Subcutaneous abdominal adipose tissue (tissue), 5 donors: ENCODE measurements around the gene FNTB.
"Not testable (repeated sequence)": the region's sequence is repeated elsewhere in the genome, so short reads cannot be mapped to it uniquely, and the experiment has no call there.

Experiments
- H3K27ac ChIP-seq: one replicate; pipeline ENCODE4 v1.7.0; 2013; ENCODE audit warnings: low read depth, mild to moderate bottlenecking, inconsistent platforms, low read length, moderate library complexity
- H3K27me3 ChIP-seq, 5 donors: one replicate each; pipeline ENCODE4 v1.7.0; 2013; ENCODE audit warnings: low read length in 5 of 5, inconsistent platforms in 1 of 5; ENCODE audit not compliant: control insufficient read depth in 5 of 5, insufficient read depth in 4 of 5
- H3K36me3 ChIP-seq, 5 donors: one replicate each; pipeline ENCODE4 v1.7.0; 2013; ENCODE audit warnings: low read length in 5 of 5; ENCODE audit not compliant: control insufficient read depth in 5 of 5, insufficient read depth in 5 of 5
- H3K4me1 ChIP-seq, 5 donors: one replicate each; pipeline ENCODE4 v1.7.0; 2013; ENCODE audit warnings: low read length in 5 of 5, mild to moderate bottlenecking in 3 of 5, moderate library complexity in 1 of 5; ENCODE audit not compliant: control insufficient read depth in 5 of 5, insufficient read depth in 5 of 5
- H3K4me3 ChIP-seq, 5 donors: one replicate each; pipeline ENCODE4 v1.7.0; 2013; ENCODE audit warnings: low read length in 5 of 5, low read depth in 1 of 5
- H3K9ac ChIP-seq, 5 donors: one replicate each; pipeline ENCODE4 v1.7.0; 2013; ENCODE audit warnings: low read length in 5 of 5, mild to moderate bottlenecking in 4 of 5, moderate library complexity in 3 of 5
- H3K9me3 ChIP-seq, 5 donors: one replicate each; pipeline ENCODE4 v1.7.0; 2013; ENCODE audit warnings: low read length in 5 of 5; ENCODE audit not compliant: control insufficient read depth in 5 of 5
- donor health status: healthy.
- donor health status: healthy.
- donor health status: healthy.
- donor health status: healthy.
- donor health status: healthy.

FNTB gene

DNA sequence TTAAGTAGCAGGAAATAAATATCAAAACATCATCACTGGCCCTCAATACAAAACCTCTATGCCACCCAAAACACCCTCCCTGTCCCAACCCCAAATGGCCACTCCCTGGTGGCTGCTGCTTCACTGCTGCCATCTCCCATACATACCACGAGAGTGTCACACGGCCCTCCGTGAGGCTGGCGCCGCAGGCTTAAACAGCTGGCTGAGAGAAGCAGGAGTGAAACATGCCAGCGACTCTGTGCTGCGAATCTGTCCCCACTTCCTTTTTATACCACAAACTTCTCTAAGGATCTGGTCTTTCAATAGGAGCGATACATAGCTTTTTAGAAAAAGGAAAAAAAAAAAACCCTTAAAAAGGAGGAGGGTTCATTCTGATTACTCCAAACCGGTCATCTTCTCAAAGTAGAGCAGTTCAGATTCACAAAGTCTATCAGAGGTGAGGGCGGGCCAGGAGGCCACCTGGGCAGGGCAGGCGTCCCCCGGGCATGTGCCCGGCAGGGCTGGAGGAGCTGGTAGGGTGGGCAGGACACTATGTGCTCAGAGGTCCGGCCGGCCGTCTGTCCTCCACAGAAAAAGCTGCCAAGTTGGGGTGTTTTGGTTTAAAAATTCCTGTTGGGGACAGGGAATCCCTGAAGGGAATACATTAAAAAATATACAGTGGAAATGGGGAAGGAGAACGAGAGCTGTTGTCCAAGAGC lies 89.1 kb downstream of the FNTB start:
- H3K4me1 ChIP-seq: peaks cover 3 to 63% (median 46%) of the 10 kb centered on the region in 5 donors
- H3K36me3 ChIP-seq: peaks cover 7 to 47% (median 41%) of the 10 kb centered on the region in 5 donors
- H3K9ac ChIP-seq: no peak overlapping the region
- H3K27ac ChIP-seq: no peak overlapping the region
- no peak overlapping the region for H3K4me3 ChIP-seq
- no peaks in the 10 kb centered on the region for H3K27me3 ChIP-seq
- H3K9me3 ChIP-seq: no peaks in the 10 kb centered on the region

DNA sequence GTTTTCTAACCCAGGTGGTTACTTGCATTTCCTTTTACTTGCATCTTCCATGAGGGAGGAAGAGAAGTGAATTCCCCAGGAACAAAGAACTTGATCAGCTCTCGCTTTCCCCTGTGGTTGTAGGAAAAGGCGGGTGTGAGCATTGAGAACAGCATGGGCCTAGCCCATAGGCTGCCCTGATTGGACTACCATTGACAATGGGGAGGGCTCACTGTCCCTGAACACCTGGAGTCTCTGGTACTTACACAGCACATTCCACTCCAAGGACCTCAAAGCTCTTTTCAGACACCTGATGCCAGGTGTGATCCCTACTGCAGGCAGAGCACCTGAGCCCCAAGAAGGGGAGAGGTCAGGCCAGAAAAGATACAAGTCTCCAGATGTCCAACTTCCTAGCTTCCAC lies 90.6 kb downstream of the FNTB start:
- peaks cover 3 to 62% (median 33%) of the 10 kb centered on the region in 5 donors for H3K4me1 ChIP-seq
- no peak overlapping the region for H3K4me3 ChIP-seq
- peaks cover 10 to 59% (median 48%) of the 10 kb centered on the region in 5 donors for H3K36me3 ChIP-seq
- H3K27ac ChIP-seq: no peak overlapping the region
- H3K9ac ChIP-seq: no peak overlapping the region
- no peaks in the 10 kb centered on the region for H3K9me3 ChIP-seq
- no peaks in the 10 kb centered on the region for H3K27me3 ChIP-seq

- Histone ChIP-seq H3K9ac (no peak overlapping the region), H3K36me3 (peaks cover 14 to 66% (median 53%) of the 10 kb centered on the region in 5 donors), H3K9me3 (no peaks in the 10 kb centered on the region), H3K4me1 (peaks cover 3 to 49% (median 16%) of the 10 kb centered on the region in 5 donors), H3K27me3 (no peaks in the 10 kb centered on the region), H3K4me3 (no peak overlapping the region), H3K27ac (no peak overlapping the region)
These were observed 92.5 kb downstream of the FNTB start for GRCh38 chr14:65079201-65079600.

- Histone ChIP-seq H3K9ac (no peak overlapping the region), H3K27ac (no peak overlapping the region), H3K36me3 (peaks cover 14 to 66% (median 53%) of the 10 kb centered on the region in 5 donors), H3K4me3 (no peak overlapping the region), H3K27me3 (no peaks in the 10 kb centered on the region), H3K9me3 (no peaks in the 10 kb centered on the region), H3K4me1 (peaks cover under 1 to 43% (median 12%) of the 10 kb centered on the region in 5 donors)
These were observed 93.1 kb downstream of the FNTB start for GRCh38 chr14:65079768-65080167.

DNA sequence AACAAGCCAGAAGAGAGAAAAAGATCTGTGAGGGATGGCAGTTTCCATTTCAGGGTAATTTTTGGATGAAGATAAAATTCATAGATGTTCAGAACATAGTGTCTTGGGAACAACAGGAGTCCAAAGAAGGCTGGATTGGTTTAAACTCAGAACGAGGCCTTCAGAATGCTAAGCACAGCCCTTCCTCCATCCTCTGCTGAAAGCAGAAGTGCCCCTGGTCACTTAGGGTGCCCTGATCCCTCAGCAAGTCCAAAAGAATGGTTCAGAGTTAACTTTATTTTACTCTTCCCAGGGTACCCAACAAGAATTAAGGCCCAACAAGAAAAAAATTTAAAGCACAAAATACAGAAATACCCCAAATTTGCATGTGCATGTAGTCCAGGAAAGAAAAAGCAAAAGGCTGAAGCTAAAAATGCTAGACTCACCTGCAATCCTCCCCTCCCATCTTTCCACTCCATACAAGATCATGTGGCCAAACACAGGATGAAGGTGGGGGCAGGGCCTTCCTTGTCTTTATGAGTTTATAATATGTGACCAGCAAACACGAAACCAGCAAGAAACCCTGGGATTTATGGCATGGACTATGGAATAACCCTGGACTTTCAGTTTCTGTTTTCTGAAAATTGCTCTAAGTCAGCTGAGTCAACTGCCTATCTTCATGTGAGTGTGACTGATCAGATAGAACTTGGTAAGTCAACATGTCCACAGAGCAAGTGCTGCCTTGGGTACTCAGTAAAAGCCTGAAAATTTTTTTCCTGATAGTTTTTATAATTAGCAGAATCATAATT lies 94.5 kb downstream of the FNTB start:
- Histone ChIP-seq H3K4me1 (peaks cover 0 to 37% (median 8%) of the 10 kb centered on the region in 5 donors), H3K36me3 (peaks cover 16 to 61% (median 59%) of the 10 kb centered on the region in 5 donors), H3K27me3 (no peaks in the 10 kb centered on the region), H3K9me3 (no peaks in the 10 kb centered on the region), H3K27ac (peak overlapping the region; percentile 7), H3K4me3 (no peak overlapping the region), H3K9ac (no peak overlapping the region)

DNA sequence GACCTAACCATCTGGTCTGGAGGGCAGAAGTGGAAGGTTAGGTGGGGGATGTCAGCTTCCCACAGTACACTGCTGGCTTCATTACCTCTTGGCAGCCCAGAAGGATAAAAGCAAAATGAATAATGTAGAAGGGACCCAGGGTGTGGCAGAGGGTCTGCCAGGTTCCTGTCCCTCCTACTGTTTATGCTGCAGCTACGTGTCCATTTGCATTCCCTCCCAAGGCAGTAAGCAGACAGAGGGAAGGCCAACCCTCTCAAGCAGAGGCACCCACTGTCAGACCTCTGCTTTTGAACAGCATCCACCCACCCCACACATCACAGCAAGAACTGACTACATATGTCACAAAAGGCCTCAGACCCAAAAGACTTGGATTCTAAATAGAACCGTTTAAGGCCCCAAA lies 96.2 kb downstream of the FNTB start:
- Histone ChIP-seq H3K4me3 (no peak overlapping the region), H3K27me3 (no peaks in the 10 kb centered on the region), H3K4me1 (peaks cover 0 to 36% (median 8%) of the 10 kb centered on the region in 5 donors), H3K9me3 (no peaks in the 10 kb centered on the region), H3K36me3 (peaks cover 25 to 60% (median 56%) of the 10 kb centered on the region in 5 donors), H3K9ac (no peak overlapping the region), H3K27ac (no peak overlapping the region)

GRCh38 chr14:65084554-65085505 lies 98.1 kb downstream of the FNTB start:
- Histone ChIP-seq H3K4me3 (no peak overlapping the region), H3K36me3 (peaks cover 43 to 70% (median 61%) of the 10 kb centered on the region in 5 donors), H3K27me3 (no peaks in the 10 kb centered on the region), H3K9me3 (no peaks in the 10 kb centered on the region), H3K9ac (no peak overlapping the region), H3K27ac (no peak overlapping the region), H3K4me1 (peaks cover 0 to 24% (median 8%) of the 10 kb centered on the region in 5 donors)

- not testable (repeated sequence) for H3K27ac ChIP-seq, H3K9me3 ChIP-seq, H3K4me3 ChIP-seq, H3K27me3 ChIP-seq, H3K9ac ChIP-seq
- H3K36me3 ChIP-seq: peaks cover 46 to 79% (median 70%) of the 10 kb centered on the region in 5 donors
- peaks cover 0 to 13% (median 2%) of the 10 kb centered on the region in 5 donors for H3K4me1 ChIP-seq
These were observed 100.0 kb downstream of the FNTB start for GRCh38 chr14:65086686-65087085.

GRCh38 chr14:65087835-65088234 lies 101.1 kb downstream of the FNTB start:
- H3K36me3 ChIP-seq: peaks cover 54 to 79% (median 72%) of the 10 kb centered on the region in 5 donors
- not testable (repeated sequence) for H3K27ac ChIP-seq, H3K4me3 ChIP-seq, H3K9ac ChIP-seq, H3K27me3 ChIP-seq, H3K9me3 ChIP-seq
- H3K4me1 ChIP-seq: peaks cover 0 to 10% (median 2%) of the 10 kb centered on the region in 5 donors
